GM21528 (cell line): ENCODE data around the gene IVD.
A peak's percentile ranks its signal among the peaks of the same experiment; 100 is the strongest.

Source experiments
- ATAC-seq: cut with Tn5 transposase; IDR thresholded peaks from one replicate; pipeline ENCODE4 v1.9.1; 2021; ENCODE audit warnings: mild to moderate bottlenecking, moderate library complexity; ENCODE audit not compliant: unreplicated experiment, low FRiP score

Gene IVD

DNA sequence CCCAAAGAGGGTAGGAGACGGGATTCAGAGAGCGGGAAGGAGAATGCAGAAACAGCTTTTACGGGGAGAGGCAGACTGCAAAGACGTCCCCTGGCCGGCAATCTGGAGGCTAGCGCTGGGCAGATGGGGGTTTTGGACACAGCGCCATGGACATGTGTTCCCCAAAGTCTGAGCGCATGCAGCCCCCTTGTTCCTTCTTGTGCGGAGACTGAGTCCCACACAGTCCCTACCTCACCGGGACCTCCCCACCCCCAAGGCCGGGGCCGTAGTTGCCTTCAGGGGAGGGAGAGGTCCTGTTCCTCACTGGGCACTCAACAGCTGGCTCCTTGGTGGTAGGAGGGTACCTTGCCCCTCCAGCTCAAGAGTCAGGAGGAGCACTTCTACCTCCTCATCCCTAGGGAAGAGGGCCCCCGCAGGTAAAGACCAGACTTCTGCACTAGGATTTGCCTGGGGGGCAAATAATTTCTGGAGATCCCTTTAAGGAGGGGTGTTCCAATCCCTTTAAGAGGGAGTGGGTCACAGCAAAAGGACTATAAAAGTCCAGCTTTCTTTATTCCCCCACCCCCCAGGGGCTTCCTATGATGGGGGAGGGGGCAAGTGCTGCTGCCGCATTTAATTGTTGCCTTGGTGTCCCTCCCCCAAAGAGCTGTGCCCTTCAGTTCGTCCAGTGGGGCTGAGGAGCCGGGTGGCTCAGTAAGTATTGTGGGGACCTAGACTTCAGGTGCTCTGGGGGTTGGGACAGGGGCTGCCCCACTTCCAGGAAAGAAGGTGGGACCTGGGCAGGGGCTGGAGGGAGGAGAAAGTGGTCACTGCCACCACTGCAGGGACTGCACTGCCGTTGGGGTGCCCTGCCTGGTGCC lies 31.5 kb downstream of the IVD start:
- no peak for ATAC-seq

DNA sequence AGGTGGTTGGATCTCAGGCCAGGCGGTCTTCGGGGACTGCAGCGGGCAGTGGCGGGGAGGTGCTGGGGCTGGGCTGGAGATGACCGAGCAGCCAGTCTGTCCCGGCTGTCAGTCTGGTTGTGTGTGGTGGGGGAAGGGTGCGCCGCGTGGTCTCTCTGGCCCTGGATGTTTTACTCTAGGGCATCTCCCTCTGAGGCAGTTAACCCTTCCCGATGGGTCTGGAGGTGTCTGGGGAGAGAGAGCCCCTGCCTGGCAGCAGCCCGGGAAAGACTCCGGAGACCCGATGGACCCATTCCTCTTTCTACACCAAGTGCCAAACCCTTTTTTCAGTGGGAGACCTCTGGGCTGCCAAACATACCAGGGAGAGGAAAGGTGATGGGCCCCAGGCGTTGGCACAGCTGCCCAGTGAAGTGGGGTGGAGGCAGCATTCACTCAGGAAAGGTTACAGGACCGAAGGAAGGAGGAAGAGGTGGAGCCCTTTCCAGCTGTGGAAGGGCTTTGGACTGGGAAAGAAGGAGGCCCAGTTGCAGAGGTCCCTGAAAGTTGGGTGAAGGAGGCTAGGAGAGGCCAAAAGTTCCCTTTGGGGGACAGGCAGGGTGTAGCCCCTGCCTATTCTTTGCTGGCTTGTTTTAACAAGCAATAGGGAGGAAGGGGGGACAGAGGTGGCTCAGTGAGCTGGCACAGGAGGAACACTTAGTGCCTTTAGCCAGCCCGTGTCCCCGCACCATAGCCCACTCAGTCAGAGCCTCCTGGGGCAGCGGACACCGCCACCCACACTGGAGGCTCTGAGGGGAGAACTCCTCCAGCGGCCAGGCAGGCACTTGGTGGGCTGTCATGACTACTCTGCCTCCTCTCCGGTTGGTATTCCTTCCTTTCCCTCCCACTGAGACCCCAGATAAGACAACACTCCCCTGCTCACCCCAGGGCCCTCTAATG lies 32.4 kb downstream of the IVD start:
- ATAC-seq, result no peak

DNA sequence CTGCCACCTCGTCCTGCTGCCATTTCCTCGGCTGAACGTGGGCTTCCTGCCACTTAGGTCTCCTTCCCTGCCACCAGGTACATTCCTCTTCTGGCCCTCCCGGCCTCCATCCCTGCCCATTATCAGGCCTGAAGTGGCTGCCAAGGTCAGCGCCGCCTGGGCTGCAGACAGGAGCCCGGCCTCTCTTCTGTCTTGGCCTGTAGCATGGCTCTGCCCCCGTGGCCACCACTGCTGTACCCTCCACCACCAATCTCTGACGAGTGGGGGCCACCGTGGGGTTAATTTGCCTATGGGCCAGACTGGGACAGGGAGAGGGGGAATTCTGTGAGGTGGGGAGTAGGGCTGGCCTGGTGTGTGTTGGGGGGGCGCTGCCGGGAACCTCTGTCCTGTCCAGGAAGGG lies 33.1 kb downstream of the IVD start:
- no peak for ATAC-seq

DNA sequence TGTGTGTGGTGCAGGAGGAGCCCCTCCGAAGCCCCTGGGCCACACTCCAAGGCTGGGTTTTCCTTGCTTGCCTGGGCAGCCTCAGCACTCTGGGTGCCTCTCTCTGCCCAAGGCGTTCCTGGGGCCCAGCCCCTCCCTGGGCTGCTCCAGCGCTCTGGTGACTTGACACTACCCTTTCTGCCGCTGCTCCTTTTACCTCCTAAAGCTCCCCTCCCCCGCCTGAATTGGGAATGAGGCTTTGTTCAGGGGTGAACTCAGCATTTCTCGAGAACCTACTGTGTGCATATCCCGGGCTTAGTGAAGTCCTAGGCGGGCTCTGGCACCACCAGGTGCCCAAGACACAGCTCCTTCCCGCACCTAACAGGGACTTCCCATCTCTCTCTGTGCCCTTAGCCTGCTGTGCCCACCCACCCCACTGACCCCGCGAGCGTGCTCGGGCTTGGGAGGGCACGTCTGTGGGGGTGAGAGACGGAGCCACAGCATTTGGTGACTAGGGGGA lies 33.9 kb downstream of the IVD start:
- no peak for ATAC-seq

DNA sequence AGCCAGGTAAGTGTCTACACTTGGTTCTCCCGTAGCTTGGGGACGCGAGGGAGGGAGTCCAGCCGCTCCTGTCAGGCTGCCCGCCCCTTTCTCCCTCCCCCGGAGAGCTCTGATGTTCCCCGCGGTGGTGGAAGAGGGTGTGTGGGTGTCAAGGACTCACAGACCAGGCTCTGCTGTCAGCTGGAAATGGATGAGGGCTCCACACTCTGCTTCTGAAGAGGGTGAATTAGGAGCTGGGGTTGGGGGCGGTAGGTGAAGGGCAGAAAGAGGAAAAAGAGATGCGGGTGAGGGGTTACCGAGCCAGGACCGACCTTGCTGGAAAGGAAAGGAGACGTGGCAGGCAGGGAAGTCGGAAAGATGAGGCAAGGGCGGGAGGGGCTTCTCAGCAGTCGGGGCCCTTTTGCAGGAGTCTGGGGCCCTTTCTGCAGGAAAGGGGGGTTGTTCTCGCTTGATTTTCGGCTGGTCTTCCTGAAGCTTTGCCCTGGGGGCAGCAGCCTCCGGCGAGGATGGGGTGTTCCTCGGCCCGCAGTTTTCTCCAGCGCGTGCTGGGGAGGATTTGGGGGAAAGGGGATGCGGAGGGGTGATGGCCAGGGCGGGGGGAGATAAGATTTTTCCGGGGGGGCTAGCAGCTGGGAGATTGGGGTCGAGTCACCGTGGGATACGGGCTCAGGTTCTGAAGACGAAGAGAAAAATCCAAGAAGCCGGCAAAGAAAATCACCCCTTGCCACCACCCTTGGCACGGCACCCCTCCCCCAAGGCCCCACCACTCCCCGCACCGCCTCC lies 34.6 kb downstream of the IVD start:
- no peak for ATAC-seq

DNA sequence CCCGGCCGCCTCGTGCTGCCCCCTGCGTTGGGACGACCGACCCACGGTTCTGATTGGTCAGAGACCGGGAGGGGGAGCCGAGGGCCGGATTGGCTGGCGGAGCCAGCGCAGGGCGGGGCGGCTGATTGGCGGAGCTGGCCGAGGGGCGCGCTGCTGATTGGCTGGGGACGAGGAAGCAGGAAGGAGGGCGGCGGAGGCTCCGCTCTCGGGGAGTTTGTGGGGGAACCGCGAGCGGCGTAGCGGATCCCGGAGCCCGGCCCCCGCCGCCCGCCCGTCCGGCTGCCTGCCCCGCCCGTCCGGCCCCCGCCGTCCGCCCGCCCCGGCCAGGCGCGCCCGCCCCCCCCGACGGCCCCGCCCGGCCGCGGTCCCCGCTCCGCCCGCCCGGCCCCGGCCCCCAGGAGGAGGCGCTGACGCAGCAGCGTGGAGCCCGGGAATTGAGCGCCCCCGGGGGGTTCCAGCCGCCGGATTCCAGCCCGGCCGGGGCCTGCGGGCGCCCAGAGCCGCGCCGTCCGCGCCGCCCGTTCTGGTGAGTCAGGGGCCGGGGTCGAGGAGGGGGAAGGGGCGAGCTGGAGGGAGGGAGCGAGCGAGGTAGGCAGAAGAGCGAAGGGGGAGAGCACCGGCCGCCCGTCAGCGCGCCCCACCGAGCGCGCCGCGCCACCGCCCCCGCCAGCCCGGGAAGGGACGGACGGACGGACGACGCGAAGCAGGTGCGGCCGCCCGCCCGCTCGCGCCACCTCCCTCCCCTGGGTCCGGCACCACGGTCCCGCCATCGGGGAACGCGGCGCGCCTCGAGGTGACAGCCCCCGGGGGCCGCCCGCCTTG lies 35.4 kb downstream of the IVD start, which contains the start of gene BAHD1:
BAHD1 (plus strand) TSS at position 211 of the 822 bp plus-strand sequence. CDS start 17,512 bp downstream, outside the sequence.
- peak; percentile 79 for ATAC-seq

DNA sequence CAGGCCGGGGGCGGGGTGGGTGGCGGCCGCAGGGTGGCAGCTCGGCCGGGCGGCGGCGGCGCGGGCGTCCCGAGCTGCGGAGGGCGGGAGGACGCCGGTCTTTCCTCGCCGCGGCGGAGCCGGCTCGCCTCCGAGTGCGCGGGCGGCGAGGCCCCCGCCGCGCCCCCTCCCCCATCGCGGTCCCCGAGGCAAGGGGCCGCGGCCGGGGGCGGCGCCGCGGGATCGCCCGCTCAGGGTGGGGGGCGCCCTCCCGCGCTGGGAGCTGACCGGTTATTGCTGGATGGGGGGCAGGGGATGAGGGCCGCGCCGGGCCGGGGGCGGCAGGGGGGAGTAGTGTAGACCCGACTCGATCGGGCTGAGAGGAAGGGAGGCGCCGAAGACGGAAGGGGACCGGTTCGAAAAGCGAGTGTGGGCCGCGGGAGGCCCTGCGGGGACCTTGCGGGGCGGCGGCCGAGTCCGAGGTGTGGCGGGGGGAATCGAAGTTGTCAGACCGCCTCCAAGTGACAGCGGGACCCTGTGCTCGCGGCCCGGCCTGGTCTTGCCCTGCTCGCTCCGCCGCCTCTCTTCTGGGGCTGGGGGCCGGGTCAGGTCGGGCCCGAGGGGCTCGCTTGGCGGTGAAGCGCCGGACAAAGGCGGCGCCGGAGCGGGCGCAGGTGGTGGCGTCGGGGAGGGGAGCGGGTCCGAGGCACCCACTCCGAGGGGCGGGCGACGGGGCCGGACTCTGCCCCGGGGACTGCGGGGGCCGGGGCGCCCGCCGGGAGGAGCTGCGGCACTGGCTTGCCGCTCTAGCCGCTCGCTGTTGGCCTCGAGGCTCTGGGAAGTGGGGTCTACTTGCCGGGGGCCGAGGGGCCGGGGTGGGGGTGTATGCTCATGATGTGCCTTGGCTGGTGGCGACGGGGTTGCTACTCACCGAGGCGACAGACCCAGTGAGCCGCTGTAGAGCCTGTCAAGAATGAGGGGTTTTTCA lies 36.3 kb downstream of the IVD start:
- ATAC-seq, result peak; percentile 2

DNA sequence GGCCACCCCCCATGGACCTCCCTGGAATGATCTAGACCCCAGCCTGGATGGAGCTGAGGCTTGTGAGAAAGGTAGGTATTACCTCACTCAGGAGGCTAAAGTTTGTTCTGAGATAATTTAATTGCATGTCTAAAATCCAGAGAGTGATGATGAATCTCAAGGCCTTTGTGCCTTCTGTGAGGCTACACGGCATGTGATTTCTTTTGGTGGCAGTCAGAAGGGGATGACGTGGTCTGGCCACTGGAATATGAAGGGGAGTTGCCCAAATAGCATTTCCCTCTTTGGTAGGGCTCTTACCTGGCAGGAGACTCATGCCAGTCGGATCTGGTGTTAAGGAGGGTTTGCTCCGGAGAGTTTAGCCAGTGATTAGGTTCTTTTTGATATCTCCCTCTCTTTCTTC lies 37.7 kb downstream of the IVD start:
- ATAC-seq, result no peak

DNA sequence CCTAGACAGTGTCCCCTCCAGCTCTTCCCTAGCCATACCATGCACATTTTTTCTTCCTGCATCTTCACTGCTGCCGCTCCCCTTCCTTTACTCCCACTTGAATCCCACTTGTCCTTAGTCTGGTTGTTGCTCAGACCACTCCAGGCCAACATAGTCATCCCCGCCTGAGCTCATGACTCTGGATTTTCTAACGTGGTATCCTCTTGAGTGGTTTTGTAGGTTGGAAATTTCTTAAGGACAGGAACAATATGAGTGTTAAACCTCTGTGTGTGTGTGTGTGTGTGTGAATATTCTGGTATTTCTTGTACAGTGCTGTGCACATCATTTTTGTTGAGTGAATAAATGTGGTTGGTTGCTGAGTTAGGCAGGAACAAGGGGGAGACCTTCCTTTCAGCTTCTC lies 38.3 kb downstream of the IVD start:
- ATAC-seq, result no peak

DNA sequence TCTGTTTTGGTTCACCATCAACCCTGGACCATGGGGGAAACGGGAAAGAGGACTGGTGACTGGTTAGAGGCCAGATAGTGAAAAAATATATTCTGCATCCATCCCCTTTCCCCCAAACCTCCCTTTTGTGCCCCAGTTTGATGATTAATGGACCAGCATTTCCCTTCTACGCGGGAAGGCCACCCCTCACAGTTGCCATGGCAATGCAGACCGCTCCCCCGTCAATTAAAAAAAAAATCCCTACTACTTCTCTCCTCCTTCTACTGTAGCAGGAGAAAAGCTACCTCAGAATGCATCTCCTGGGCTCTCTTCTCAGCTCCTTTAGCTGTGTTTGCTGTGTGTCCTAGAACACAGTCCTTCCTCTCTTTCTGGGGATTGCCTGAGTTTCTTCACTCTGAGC lies 39.1 kb downstream of the IVD start:
- ATAC-seq, result no peak

DNA sequence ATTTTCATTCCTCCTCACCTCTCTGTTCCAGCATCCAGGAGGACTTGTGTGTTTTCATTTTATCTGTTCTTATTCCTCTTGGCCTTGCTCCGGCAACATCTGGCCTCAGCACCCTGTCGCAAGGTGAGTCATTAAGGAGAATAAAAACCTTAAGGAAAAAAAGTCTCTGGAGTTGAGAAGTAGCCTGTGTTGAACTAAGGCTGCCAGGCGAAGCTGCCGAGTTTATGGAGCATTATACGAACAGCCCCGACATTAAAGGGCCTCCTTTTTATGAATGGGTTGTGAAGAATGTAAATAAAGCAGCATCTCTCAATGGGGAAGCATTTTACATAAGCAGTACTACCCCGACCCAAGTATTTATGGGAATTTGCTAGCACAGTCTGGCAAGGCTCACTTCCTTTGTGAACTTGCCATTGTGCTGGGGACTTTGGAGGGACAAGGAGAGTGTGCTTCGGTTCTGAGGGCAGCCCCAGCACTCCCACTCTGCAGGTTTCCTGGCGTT lies 39.9 kb downstream of the IVD start:
- ATAC-seq, result no peak

DNA sequence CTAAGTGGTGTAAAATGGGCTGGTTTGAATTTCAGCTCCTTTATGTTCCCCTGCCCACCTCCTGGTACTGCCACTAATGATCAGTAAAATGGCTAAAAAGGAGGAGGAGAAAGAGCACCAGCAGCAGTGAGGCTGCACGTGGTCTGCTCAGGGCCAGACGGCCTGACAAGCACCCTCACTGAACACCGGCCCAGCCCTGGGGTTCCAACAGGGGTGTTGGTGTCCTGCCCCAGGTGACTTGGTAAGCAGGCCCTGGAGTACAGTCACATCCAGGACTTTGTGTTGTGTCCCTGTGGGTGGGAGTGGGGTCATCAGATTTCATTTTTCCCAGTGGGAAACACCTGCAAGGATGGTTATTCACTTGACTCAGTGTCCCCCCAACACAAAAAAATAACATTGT lies 40.5 kb downstream of the IVD start:
- no peak for ATAC-seq

DNA sequence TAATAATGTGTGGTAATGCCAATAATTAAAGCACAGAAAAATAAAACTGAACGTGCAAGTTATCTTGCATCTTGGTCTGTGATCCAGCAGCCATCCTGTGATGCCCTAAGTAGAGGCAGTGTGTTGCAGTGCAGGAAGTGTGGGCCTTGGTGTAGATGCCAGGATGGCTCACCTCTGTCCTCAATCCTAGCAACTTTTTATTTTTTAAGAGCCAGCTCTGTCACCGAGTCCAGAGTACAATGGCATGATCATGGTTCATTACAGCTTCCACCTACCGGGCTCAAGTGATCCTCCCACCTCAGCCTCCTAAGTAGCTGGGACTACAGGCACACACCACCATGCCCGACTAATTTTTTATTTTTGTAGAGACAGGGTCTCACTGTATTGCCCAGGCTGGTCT lies 42.8 kb downstream of the IVD start:
- ATAC-seq, result no peak

DNA sequence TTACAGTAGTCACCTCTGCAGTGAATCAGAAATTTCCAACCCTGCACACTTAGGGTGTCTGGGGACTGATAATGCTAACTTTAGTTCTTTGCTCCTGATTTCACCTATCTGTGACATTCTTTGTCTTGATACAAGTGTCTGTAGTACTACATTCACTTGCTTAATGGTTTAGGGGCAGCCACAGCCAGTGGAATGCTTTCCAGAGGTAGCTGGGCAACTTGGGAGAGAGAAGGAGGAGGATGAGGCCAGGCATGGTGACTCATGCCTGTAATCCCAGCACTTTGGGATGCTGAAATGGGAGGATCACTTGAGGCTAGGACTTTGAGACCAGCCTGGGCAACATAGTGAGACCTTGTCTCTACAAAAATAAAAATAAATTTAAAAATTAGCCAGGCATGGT lies 43.7 kb downstream of the IVD start:
- ATAC-seq, result no peak

DNA sequence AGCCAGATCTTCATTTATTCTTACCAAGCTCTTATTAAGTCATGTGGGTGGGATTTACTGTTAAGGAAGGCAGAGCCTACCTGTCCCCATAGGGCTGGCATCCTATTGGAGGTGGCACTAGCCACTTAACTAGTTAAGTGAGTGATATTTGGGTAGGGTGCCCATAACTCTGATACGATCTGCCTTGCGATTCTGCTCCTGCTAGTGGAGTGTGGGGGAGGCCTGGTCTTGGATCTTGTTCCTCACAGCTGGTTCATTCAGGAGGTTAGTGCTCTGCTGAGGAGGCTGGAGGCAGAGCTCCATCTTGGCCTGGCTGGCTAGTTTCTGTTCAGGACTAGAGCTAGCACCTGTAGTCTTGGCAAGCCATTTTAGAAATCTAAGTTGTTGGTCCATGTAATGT lies 44.5 kb downstream of the IVD start:
- ATAC-seq, result no peak

DNA sequence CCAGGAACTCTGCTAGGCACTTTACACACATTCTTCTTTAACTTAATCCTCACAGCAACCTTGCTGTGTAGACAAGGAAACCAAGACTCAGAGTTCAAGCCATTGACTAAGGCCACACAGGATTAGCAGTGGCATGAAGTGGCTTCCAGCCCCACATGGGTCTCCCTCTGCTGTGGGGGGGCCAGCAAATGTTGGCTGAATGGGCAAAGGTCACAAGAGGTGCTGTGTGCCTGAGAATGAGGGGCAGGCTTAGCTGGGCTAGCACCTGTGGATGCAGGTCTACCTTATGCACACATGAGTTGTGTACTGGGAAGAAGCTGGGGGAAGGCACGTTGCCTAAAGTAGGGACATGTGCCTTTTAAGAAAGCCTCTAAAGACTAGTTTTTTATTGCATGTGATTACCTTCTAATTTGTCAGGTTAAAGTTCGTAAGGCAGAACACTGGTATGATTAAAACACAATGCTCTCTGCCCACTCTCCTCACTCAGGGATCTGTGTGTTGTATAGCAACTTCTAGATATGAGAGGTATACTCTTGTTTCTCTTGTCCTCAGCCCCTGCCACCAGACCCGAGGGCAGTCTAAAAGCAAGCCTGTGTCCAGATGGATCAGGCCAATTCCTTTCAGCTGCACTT lies 46.0 kb downstream of the IVD start:
- ATAC-seq, result no peak

DNA sequence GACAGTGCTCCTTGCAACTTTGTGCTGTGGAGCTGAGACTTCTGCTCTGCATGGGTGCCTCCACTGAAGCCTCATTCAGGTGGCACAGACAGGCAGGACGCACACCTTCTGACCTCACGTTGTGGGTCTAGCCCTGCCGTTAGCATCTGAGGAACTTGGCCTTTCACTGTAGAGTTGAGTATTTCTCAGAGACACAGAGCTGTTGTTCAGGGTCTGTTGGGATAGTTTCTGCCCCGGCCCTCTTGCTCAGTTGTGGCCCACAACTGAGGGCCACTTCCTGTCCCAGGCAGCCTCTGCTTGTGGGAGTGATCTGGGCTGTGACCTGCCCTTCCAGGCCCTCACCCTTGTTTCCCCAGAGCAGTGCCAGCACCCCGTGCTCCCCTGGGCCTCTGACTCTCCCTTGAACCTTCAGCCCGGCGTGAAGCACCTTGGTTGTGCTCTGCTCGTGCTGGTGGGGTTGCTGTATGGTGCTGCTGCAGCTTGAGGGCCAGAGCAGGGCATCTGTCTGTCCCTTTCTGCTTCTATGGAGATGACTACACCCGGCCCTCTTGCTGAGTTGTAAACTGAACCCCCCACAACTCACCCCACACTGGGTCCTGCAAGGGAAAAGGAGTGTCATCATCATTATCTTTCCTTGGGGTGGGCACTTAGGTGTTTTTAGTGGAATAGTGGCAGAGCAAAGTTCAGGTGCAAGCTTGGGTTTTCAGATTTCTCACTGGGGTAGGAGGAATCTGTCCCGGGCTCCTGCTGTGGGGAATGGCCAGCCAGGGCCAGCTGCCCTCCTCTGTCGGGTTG lies 46.9 kb downstream of the IVD start:
- no peak for ATAC-seq
